NCI-H2227 (cell line): ENCODE results near the gene KCNG4.
A peak's percentile ranks its signal among the peaks of the same experiment; 100 is the strongest.
"Not testable (repeated sequence)": the region's sequence is repeated elsewhere in the genome, so short reads cannot be mapped to it uniquely, and the experiment has no call there.

ENCODE experiments used
- DNase-seq: peaks from one replicate; lab custom pipeline; 2025; ENCODE audit not compliant: unreplicated experiment; lab: John Stamatoyannopoulos, UW

The KCNG4 gene

GRCh38 chr16:84207879-84208278 is 31.9 kb downstream of the KCNG4 start:
- DNase-seq, result no peak

- DNase-seq, result no peak
Measured at GRCh38 chr16:84207251-84207650, 32.6 kb downstream of the KCNG4 start.

GRCh38 chr16:84205976-84206691 is 33.7 kb downstream of the KCNG4 start:
- DNase-seq, result no peak

- DNase-seq, result not testable (repeated sequence)
Measured at GRCh38 chr16:84205123-84205522, 34.7 kb downstream of the KCNG4 start.

GRCh38 chr16:84204551-84204950 is 35.3 kb downstream of the KCNG4 start:
- DNase-seq, result not testable (repeated sequence)

GRCh38 chr16:84199861-84200260 is 40.0 kb downstream of the KCNG4 start:
- no peak for DNase-seq

- DNase-seq, result peak; percentile 7
Measured at GRCh38 chr16:84199097-84199496, 40.7 kb downstream of the KCNG4 start.

- no peak for DNase-seq
Measured at GRCh38 chr16:84198401-84198800, 41.4 kb downstream of the KCNG4 start.

- DNase-seq, result no peak
Measured at GRCh38 chr16:84197466-84198128, 42.2 kb downstream of the KCNG4 start.

GRCh38 chr16:84196727-84197394 is 43.0 kb downstream of the KCNG4 start:
- DNase-seq, result no peak

- no peak for DNase-seq
Measured at GRCh38 chr16:84196101-84196500, 43.7 kb downstream of the KCNG4 start.

GRCh38 chr16:84195201-84196093 is 44.4 kb downstream of the KCNG4 start:
- no peak for DNase-seq

- no peak for DNase-seq
Measured at GRCh38 chr16:84194470-84195200, 45.2 kb downstream of the KCNG4 start.

GRCh38 chr16:84194018-84194417 is 45.8 kb downstream of the KCNG4 start:
- no peak for DNase-seq

- no peak for DNase-seq
Measured at GRCh38 chr16:84193480-84193879, 46.3 kb downstream of the KCNG4 start.

- DNase-seq, result no peak
Measured at GRCh38 chr16:84191466-84191865, 48.3 kb downstream of the KCNG4 start.

- no peak for DNase-seq
Measured at GRCh38 chr16:84190731-84191388, 49.0 kb downstream of the KCNG4 start, which contains the start of gene ADAD2. TSS of gene ADAD2 (plus strand) at chr16:84191157. CDS start at chr16:84191231, 74 bp downstream.

- peak; percentile 94 for DNase-seq
Measured at GRCh38 chr16:84186685-84187437, 53.0 kb downstream of the KCNG4 start, which contains the start of gene TAF1C. TSS of gene TAF1C (minus strand) at chr16:84187057. CDS start at chr16:84184988, 2,069 bp downstream.

GRCh38 chr16:84184775-84185174 is 55.0 kb downstream of the KCNG4 start:
- no peak for DNase-seq
